Activated naive CD4-positive, alpha-beta T cell (primary cell): ENCODE measurements around the gene KIR3DL1.
"Not testable (repeated sequence)": the region's sequence is repeated elsewhere in the genome, so short reads cannot be mapped to it uniquely, and the experiment has no call there.

Experiments used
- DNase-seq, 4 experiments: peaks; one replicate each; lab custom pipeline; 2025; lab: John Stamatoyannopoulos, UW

Gene KIR3DL1

DNA sequence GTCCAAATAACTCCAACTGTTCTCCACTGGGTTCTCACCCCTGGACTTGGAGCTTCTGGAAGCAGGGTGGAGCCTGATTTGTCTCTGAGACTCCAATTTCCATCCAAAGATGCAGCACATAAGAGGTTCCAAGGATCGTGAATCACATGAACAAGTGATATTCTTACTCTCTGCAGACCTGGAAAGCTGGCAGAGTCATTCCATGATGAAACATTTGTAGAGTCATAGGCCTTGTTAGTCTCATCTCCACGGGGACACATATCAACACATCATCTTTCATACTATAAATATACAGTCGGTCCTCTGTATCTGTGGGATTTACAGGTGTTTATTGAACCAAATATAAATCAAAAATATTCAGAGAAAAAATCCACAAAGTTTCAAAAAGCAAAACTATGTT is 1.7 kb upstream of the KIR3DL1 start:
- not testable (repeated sequence) for DNase-seq

DNA sequence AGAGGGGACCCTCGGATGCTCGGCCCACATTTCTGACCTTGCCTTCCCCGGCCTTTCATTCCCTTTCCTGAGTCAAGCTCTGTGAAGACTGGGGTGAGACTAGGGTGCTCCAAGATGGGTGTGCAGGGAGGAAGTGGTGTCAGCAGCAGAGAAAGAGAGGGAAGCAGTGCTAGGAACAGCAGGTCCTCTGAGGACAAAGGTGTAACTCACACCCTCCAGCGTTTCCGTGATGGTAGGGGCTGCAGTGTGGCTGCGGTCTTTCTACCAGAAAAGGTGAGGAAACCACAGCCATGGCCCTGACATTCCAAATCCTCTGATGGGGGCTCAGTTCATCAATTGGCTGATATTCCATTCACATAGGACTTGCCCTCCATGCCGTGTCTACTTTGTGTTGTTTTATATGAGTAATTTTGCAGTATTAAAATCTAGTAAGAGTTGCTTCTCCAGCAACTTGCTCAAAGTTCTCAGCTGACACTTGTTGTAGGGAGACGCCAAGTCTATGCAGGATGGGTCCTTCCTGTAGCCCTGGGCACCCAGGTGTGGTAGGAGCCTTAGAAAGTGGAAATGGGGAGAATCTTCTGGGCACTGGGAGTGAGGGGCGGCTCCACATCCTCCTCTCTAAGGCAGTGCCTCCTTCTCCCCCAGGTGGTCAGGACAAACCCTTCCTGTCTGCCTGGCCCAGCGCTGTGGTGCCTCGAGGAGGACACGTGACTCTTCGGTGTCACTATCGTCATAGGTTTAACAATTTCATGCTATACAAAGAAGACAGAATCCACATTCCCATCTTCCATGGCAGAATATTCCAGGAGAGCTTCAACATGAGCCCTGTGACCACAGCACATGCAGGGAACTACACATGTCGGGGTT is 1.6 kb downstream of the KIR3DL1 start:
- no peak for DNase-seq

DNA sequence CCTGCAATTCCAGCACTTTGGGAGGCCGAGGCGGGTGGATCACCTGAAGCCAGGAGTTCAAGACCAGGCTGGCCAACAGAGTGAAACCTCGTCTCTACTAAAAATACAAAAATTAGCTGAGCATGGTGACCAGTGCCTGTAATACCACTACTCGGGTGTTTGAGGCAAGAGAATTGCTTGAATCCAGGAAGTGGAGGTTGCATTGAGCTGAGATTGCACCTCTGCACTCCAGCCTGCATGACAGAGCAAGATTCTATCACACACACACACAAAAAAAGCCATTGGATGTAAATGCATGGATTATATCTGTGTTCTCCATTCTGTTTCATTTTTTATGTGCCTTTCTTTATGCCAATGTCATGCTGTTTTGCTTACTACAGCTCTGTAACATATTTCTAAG is 8.1 kb downstream of the KIR3DL1 start:
- not testable (repeated sequence) for DNase-seq

DNA sequence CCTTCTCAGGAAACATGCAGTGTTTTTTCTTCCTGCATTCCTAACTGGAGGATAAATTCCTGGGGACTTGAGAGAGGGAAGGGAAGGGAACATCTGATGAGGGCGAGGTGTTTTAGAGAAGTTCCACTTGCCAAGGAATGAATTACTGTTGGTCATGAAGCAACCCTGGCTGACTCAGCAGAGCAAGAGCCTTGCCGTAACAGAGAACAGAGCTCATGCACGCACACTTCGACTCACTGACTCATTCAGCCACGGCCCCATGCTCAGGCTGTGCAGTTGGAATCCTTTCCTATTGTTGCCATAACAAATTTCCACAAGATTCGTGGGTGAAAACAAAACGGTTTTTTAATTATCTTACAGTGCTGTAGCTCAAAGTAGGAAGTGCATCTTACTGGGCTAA is 9.1 kb downstream of the KIR3DL1 start:
- DNase-seq = not testable (repeated sequence)

GRCh38 chr19:54828064-54828463 is 11.8 kb downstream of the KIR3DL1 start:
- DNase-seq = not testable (repeated sequence)

GRCh38 chr19:54832496-54832895 is 16.2 kb downstream of the KIR3DL1 start, which contains the start of gene KIR2DS4:
KIR2DS4 (plus strand) TSS chr19:54832676.
- not testable (repeated sequence) for DNase-seq

DNA sequence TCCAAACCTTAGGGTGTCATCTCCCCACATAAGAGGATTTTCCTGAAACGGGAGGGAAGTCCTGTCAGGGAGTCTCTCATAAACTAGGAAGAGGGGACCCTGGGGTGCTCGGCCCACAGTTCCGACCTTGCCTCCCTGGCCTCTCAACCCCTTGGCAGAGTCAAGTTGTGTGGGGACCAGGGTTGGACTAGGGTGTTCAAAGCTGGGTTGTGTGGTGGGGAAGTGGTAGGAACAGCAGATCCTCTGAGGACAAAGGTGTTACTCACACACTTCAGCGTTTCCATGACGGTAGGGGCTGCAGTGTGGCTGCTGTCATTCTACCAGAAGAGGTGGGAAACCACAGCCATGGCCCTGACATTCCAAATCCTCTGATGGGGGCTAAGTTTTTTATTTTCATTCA is 18.9 kb downstream of the KIR3DL1 start:
- not testable (repeated sequence) for DNase-seq

DNA sequence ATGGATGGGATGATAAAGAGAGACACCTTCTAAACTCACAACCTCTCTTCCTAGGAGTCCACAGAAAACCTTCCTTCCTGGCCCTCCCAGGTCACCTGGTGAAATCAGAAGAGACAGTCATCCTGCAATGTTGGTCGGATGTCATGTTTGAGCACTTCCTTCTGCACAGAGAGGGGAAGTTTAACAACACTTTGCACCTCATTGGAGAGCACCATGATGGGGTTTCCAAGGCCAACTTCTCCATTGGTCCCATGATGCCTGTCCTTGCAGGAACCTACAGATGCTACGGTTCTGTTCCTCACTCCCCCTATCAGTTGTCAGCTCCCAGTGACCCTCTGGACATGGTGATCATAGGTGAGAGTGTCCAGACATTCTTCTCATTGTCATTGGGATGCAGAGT is 21.3 kb downstream of the KIR3DL1 start:
- DNase-seq = not testable (repeated sequence)

- not testable (repeated sequence) for DNase-seq
These were observed 26.9 kb downstream of the KIR3DL1 start for GRCh38 chr19:54843171-54843570.

DNA sequence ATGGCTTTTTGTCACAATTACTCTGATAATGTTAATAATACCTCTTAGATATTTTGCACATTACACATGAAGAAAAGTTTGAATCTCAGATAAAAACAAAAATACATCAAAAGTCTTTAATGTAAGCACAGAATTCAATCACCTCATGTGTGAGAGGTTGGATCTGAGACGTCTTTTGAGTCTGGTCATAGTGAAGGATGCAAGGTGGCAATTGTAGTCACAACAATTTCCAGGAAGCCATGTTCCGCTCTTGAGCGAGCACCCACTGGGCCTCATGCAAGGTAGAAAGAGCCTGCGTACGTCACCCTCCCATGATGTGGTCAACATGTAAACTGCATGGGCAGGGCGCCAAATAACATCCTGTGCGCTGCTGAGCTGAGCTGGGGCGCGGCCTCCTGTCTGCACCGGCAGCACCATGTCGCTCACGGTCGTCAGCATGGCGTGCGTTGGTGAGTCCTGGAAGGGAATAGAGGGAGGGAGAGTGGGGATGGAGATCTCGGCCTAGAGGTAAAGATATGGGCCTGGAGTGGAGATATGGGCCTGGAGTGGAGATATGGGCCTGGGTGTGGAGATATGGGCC is 33.9 kb downstream of the KIR3DL1 start, which contains the start of gene KIR3DL2:
Gene KIR3DL2, plus strand, starts transcription at position 383 of the 580 bp plus-strand sequence. Its CDS starts 33 bp downstream, at position 416.
- DNase-seq = not testable (repeated sequence)

GRCh38 chr19:54850930-54851329 is 34.7 kb downstream of the KIR3DL1 start:
- DNase-seq = no peak

- no peak for DNase-seq
These were observed 35.1 kb downstream of the KIR3DL1 start for GRCh38 chr19:54851353-54851752.

GRCh38 chr19:54855241-54855640 is 39.0 kb downstream of the KIR3DL1 start:
- not testable (repeated sequence) for DNase-seq

DNA sequence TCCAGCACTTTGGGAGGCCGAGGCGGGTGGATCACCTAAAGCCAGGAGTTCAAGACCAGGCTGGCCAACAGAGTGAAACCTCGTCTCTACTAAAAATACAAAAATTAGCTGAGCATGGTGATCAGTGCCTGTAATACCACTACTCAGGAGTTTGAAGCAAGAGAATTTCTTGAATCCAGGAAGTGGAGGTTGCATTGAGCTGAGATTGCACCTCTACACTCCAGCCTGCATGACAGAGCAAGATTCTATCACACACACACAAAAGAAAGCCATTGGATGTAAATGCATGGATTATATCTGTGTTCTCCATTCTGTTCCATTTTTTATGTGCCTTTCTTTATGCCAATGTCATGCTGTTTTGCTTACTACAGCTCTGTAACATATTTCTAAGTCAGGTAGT is 42.2 kb downstream of the KIR3DL1 start:
- not testable (repeated sequence) for DNase-seq

GRCh38 chr19:54859421-54859820 is 43.2 kb downstream of the KIR3DL1 start:
- not testable (repeated sequence) for DNase-seq

DNA sequence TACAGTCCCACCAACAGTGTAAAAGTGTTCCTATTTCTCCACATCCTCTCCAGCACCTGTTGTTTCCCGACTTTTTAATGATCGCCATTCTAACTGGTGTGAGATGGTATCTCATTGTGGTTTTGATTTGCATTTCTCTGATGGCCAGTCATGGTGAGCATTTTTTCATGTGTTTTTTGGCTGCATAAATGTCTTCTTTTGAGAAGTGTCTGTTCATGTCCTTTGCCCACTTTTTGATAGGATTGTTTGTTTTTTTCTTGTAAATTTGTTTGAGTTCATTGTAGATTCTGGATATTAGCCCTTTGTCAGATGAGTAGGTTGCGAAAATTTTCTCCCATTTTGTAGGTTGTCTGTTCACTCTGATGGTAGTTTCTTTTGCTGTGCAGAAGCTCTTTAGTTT is 47.2 kb downstream of the KIR3DL1 start:
- not testable (repeated sequence) for DNase-seq

- DNase-seq = no peak
These were observed 55.4 kb downstream of the KIR3DL1 start for GRCh38 chr19:54871696-54872095.

GRCh38 chr19:54873990-54874389 is 57.7 kb downstream of the KIR3DL1 start, which contains the start of gene FCAR:
FCAR (plus strand) TSS chr19:54874235; CDS start chr19:54874290, 55 bp downstream.
- DNase-seq = no peak

DNA sequence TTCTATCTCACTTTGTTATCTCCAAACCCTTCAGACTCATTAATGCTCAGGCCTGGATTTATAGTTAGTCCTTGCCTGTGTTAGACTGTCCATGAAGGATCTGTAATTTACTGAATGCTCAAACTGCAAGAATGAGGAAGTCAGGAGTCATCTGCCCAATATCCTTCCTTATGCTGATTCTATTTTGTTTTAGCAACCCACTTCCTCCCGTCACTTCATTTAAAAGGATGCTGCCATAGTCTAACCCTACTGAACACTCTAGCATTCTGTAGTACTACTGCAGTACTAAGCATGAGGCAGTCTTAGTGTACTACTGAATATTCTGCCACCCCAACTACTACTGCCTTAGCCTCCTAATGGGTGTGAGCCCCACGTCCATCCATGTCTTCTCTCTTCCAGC is 59.2 kb downstream of the KIR3DL1 start:
- no peak for DNase-seq

DNA sequence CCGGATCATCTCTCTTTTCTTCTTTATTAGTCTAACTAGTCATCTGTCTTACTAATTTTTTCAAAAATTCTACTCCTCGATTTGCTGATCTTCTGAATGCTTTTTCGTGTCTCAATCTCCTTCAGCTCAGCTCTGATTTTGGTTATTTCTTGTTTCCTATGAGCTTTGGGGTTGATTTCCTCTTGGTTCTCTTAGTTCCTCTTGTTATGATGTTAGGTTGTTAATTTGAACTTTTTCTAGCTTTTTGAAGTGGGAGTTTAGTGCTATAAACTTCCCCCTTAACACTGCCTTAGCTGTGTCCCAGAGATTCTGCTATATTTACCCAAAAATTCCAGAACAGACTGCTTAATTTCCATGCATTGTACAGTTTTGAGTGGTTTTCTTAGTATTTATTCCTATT is 61.2 kb downstream of the KIR3DL1 start:
- DNase-seq = no peak
